Gastrocnemius medialis (tissue), 4 donors: ENCODE measurements around the gene FARS2.

ENCODE experiments used
- POLR2A ChIP-seq, 2 donors: fragments of 450-650 bp; IDR thresholded peaks; one replicate each; pipeline ENCODE4 v1.6.1; 2017; ENCODE audit warnings: antibody characterized with exemption in 2 of 2, mild to moderate bottlenecking in 2 of 2, moderate library complexity in 2 of 2
- TF ChIP-seq, protein P1 (sequence below), 5 experiments: fragments of 450-650 bp in 3 of 5; fragments of 200-600 bp in 2 of 5; sonication (generic) in 2 of 5; IDR thresholded peaks in 4 of 5; conservative IDR thresholded peaks in 1 of 5; 1 replicate in 4 of 5; 2 replicates in 1 of 5; pipeline ENCODE4 v1.5.1; 2016 to 2019; ENCODE audit warnings: antibody characterized with exemption in 5 of 5, mild to moderate bottlenecking in 3 of 5, moderate library complexity in 3 of 5

DNA sequence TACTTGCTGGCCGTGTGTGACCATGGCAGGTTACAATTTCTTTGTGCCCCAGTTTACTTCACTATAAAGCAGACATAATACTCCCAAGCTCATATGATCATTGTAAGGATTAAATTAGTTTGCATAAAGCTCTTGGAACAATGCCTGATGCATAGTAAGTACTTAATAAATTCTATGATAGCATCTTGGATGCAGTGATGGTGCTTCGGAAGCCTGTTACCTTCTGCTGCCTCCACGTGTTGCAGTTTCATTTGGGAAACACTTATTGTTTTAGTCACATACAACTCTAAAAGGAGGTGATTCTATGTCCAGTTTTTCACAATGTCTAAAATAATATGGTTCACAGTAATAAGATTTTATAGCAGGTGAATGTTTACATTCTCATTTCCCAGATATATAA lies 401.5 kb downstream of the FARS2 start:
- TF ChIP-seq, protein P1, sequence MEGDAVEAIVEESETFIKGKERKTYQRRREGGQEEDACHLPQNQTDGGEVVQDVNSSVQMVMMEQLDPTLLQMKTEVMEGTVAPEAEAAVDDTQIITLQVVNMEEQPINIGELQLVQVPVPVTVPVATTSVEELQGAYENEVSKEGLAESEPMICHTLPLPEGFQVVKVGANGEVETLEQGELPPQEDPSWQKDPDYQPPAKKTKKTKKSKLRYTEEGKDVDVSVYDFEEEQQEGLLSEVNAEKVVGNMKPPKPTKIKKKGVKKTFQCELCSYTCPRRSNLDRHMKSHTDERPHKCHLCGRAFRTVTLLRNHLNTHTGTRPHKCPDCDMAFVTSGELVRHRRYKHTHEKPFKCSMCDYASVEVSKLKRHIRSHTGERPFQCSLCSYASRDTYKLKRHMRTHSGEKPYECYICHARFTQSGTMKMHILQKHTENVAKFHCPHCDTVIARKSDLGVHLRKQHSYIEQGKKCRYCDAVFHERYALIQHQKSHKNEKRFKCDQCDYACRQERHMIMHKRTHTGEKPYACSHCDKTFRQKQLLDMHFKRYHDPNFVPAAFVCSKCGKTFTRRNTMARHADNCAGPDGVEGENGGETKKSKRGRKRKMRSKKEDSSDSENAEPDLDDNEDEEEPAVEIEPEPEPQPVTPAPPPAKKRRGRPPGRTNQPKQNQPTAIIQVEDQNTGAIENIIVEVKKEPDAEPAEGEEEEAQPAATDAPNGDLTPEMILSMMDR (IDR thresholded peaks at IDR 0.05 in 4 of 5, conservative IDR thresholded peaks at IDR 0.05 in 1 of 5) = no peak
- no peak for TF ChIP-seq POLR2A (IDR thresholded peaks at IDR 0.05)
